Calu3 (cell line): ENCODE data around the gene LSAMP. TPM values are rescaled to one million over a fixed set of nuclear protein-coding genes. Genes with fewer than 3 reads are reported as not detected.

ENCODE experiments used
- BruUV-seq: library from RNA; stranded (reverse); fragments of 400-500 nt; replicated peaks from 2 replicates; lab custom pipeline; 2021; lab: Mats Ljungman, UMichigan
- CTCF ChIA-PET: fragments of 300-600 bp; sonication (Branson Sonifier 250); formaldehyde crosslinking; loops from one replicate; lab custom pipeline; 2022; ENCODE audit warnings: antibody characterized with exemption; lab: Charles Lee
- DNase-seq: peaks from one replicate; pipeline ENCODE4 v3.0.0; 2022
- H3K27ac Mint-ChIP-seq: one replicate; pipeline ENCODE4 v1.8.0; 2022; ENCODE audit warnings: mixed read lengths; ENCODE audit not compliant: unreplicated experiment
- H3K27me3 Mint-ChIP-seq: one replicate; pipeline ENCODE4 v1.8.0; 2022; ENCODE audit warnings: mixed read lengths; ENCODE audit not compliant: unreplicated experiment
- H3K36me3 Mint-ChIP-seq: one replicate; pipeline ENCODE4 v1.8.0; 2022; ENCODE audit warnings: mild to moderate bottlenecking, moderate library complexity, mixed read lengths; ENCODE audit not compliant: insufficient read depth, unreplicated experiment
- H3K4me1 Mint-ChIP-seq: one replicate; pipeline ENCODE4 v1.8.0; 2022; ENCODE audit warnings: mild to moderate bottlenecking, low read depth, mixed read lengths; ENCODE audit not compliant: unreplicated experiment
- H3K4me3 Mint-ChIP-seq: one replicate; pipeline ENCODE4 v1.8.0; 2022; ENCODE audit warnings: mild to moderate bottlenecking, low read depth, moderate library complexity, mixed read lengths; ENCODE audit not compliant: unreplicated experiment
- H3K9me3 Mint-ChIP-seq: one replicate; pipeline ENCODE4 v1.8.0; 2022; ENCODE audit warnings: low read depth, mixed read lengths; ENCODE audit not compliant: unreplicated experiment
- CTCF ChIP-seq: fragments of 200-600 bp; IDR thresholded peaks from one replicate; pipeline ENCODE4 v1.8.0; 2022; ENCODE audit warnings: antibody characterized with exemption; ENCODE audit not compliant: unreplicated experiment
- intact Hi-C: fragments of 100-400 bp; cut with micrococcal nuclease; formaldehyde crosslinking; loops from one replicate; pipeline ENCODE4 v1.10.0; 2022; ENCODE audit not compliant: unreplicated experiment
- total RNA-seq: library from RNA; stranded (reverse); gene quantifications from 2 replicates; pipeline ENCODE4 v1.2.3, GENCODE V29; 2022

LSAMP gene
- total RNA-seq, 1 experiment from 2014 or later, result 0.90 TPM

GRCh38 chr3:115930168-115930567, 515.1 kb downstream of the LSAMP start:
- CTCF ChIA-PET, result no interaction called here
- H3K4me3 Mint-ChIP-seq, result no peak overlapping the region
- intact Hi-C loops, result no loop called here
- H3K36me3 Mint-ChIP-seq, result no peaks in the 10 kb centered on the region
- H3K27me3 Mint-ChIP-seq, result no peaks in the 10 kb centered on the region
- no peak for DNase-seq
- no peak for TF ChIP-seq CTCF
- no peaks in the 10 kb centered on the region for H3K9me3 Mint-ChIP-seq
- H3K4me1 Mint-ChIP-seq, result no peaks in the 10 kb centered on the region
- no TSS peak for BruUV-seq
- H3K27ac Mint-ChIP-seq, result no peak overlapping the region

- CTCF ChIA-PET, result no interaction called here
- Mint-ChIP-seq H3K27ac (no peak overlapping the region), H3K9me3 (no peaks in the 10 kb centered on the region), H3K36me3 (no peaks in the 10 kb centered on the region), H3K27me3 (no peaks in the 10 kb centered on the region), H3K4me1 (no peaks in the 10 kb centered on the region), H3K4me3 (no peak overlapping the region)
- DNase-seq, result no peak
- TF ChIP-seq CTCF, result no peak
- intact Hi-C loops, result no loop called here
- BruUV-seq, result no TSS peak
Measured at GRCh38 chr3:115928376-115928775, 516.9 kb downstream of the LSAMP start.

- no peak for TF ChIP-seq CTCF
- Mint-ChIP-seq H3K9me3 (no peaks in the 10 kb centered on the region), H3K27me3 (no peaks in the 10 kb centered on the region), H3K36me3 (no peaks in the 10 kb centered on the region), H3K27ac (no peak overlapping the region), H3K4me3 (no peak overlapping the region), H3K4me1 (no peaks in the 10 kb centered on the region)
- CTCF ChIA-PET, result no interaction called here
- no peak for DNase-seq
- intact Hi-C loops, result no loop called here
- BruUV-seq, result no TSS peak
Measured at GRCh38 chr3:115927197-115927596, 518.1 kb downstream of the LSAMP start.

GRCh38 chr3:115922681-115923347, 522.5 kb downstream of the LSAMP start:
- BruUV-seq, result no TSS peak
- DNase-seq, result peak; percentile 17
- CTCF ChIA-PET, result interaction anchor here (0.7 kb wide), 1 partner anchor 30 kb away, joined by 3 read pairs; no protein-coding TSS in a partner anchor
- no peaks in the 10 kb centered on the region for H3K27me3 Mint-ChIP-seq
- intact Hi-C loops, result no loop called here
- no peak overlapping the region for H3K4me3 Mint-ChIP-seq
- H3K9me3 Mint-ChIP-seq, result no peaks in the 10 kb centered on the region
- H3K27ac Mint-ChIP-seq, result no peak overlapping the region
- H3K4me1 Mint-ChIP-seq, result no peaks in the 10 kb centered on the region
- peak; percentile 51 for TF ChIP-seq CTCF
- no peaks in the 10 kb centered on the region for H3K36me3 Mint-ChIP-seq
